Measurements from ENCODE around the gene RNLS. TPM values are rescaled to one million over a fixed set of nuclear protein-coding genes. Genes with fewer than 3 reads are reported as not detected.

RNLS gene
- total RNA-seq, 2 experiments from 2014 or later: not detected

- BruUV-seq (replicated peaks): no TSS peak
- CTCF ChIA-PET (ENCODE audit: unreplicated experiment): no interaction called here
- POLR2A ChIA-PET: no interaction called here
- TF ChIP-seq CTCF (conservative IDR thresholded peaks at IDR 0.05; ENCODE audit: low read length): no peak
- TF ChIP-seq EZH2phosphoT487 (IDR thresholded peaks at IDR 0.05; ENCODE audit: borderline replicate concordance, low read depth, low read length): no peak
- Histone ChIP-seq H3K27ac (ENCODE audit: low read depth, low read length, poor library complexity, severe bottlenecking) (no peak overlapping the region), H3K36me3 (ENCODE audit: insufficient read depth, low read length) (no peaks in the 10 kb centered on the region), H3K79me2 (ENCODE audit: insufficient read depth, low read depth, low read length) (no peaks in the 10 kb centered on the region), H3K4me2 (ENCODE audit: low read length) (no peak overlapping the region), H3K4me3 (ENCODE audit: low read depth, low read length, poor library complexity, severe bottlenecking) (no peak overlapping the region), H3K9me2 (ENCODE audit: insufficient read depth, low read length) (no peaks in the 10 kb centered on the region), H3K9me3 (ENCODE audit: low read length) (no peaks in the 10 kb centered on the region), H4K20me1 (ENCODE audit: insufficient read depth, low read length) (no peaks in the 10 kb centered on the region), H3K4me1 (ENCODE audit: insufficient read depth, low read length, poor library complexity, severe bottlenecking) (peaks cover 23% of the 10 kb centered on the region), H2AFZ (ENCODE audit: low read length) (peak overlapping the region; percentile 40; the same call in 1 of the 2 replicates)
- intact Hi-C loops (cut with micrococcal nuclease; ENCODE audit: unreplicated experiment): no loop called here
- DNase-seq (ENCODE audit: low spot score): no peak
These were observed 171.3 kb downstream of the RNLS start for GRCh38 chr10:88411772-88412349.

DNA sequence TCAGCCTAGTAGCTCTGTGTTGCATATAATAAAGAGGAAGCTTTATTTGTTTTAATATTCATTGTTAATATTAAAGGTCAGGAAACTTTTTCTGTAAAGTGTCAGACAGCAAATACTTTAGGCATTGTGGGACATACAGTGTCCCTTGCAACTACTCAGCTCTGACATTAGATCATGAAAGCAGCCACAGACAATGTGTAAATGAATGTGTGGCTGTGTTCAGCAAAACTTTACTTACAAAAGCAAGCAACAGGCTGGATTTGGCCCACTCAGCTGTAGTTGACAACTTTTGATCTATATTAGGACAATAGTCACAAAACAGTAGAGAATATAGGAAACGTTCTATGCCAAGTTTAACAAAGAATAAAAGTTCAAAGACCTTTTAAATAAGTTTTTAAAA is 173.3 kb downstream of the RNLS start:
- Histone ChIP-seq H3K9me2 (ENCODE audit: insufficient read depth, low read length) (no peaks in the 10 kb centered on the region), H3K4me2 (ENCODE audit: low read length) (no peak overlapping the region), H3K9me3 (ENCODE audit: low read length) (no peaks in the 10 kb centered on the region), H3K4me1 (ENCODE audit: insufficient read depth, low read length, poor library complexity, severe bottlenecking) (peaks cover 23% of the 10 kb centered on the region), H3K36me3 (ENCODE audit: insufficient read depth, low read length) (no peaks in the 10 kb centered on the region), H3K79me2 (ENCODE audit: insufficient read depth, low read depth, low read length) (no peaks in the 10 kb centered on the region), H2AFZ (ENCODE audit: low read length) (no peak overlapping the region), H4K20me1 (ENCODE audit: insufficient read depth, low read length) (no peaks in the 10 kb centered on the region), H3K4me3 (ENCODE audit: low read depth, low read length, poor library complexity, severe bottlenecking) (no peak overlapping the region), H3K27ac (ENCODE audit: low read depth, low read length, poor library complexity, severe bottlenecking) (no peak overlapping the region)
- BruUV-seq (replicated peaks): no TSS peak
- ChIA-PET POLR2A (interaction anchor here (0.7 to 1.1 kb wide), 2 partner anchors 20 to 116 kb away, joined by 3 read pairs; no protein-coding TSS in a partner anchor), CTCF (ENCODE audit: unreplicated experiment) (no interaction called here)
- intact Hi-C loops (cut with micrococcal nuclease; ENCODE audit: unreplicated experiment): no loop called here
- no peak for TF ChIP-seq CTCF (conservative IDR thresholded peaks at IDR 0.05; ENCODE audit: low read length)
- no peak for TF ChIP-seq EZH2phosphoT487 (IDR thresholded peaks at IDR 0.05; ENCODE audit: borderline replicate concordance, low read depth, low read length)
- no peak for DNase-seq (ENCODE audit: low spot score)

GRCh38 chr10:88409236-88409635 is 173.9 kb downstream of the RNLS start:
- no peak overlapping the region for H3K4me2 ChIP-seq (ENCODE audit: low read length)
- H3K9me3 ChIP-seq (ENCODE audit: low read length): no peaks in the 10 kb centered on the region
- H3K4me1 ChIP-seq (ENCODE audit: insufficient read depth, low read length, poor library complexity, severe bottlenecking): peaks cover 23% of the 10 kb centered on the region
- no peak for TF ChIP-seq EZH2phosphoT487 (IDR thresholded peaks at IDR 0.05; ENCODE audit: borderline replicate concordance, low read depth, low read length)
- TF ChIP-seq CTCF (conservative IDR thresholded peaks at IDR 0.05; ENCODE audit: low read length): no peak
- intact Hi-C loops (cut with micrococcal nuclease; ENCODE audit: unreplicated experiment): no loop called here
- no peaks in the 10 kb centered on the region for H4K20me1 ChIP-seq (ENCODE audit: insufficient read depth, low read length)
- H3K4me3 ChIP-seq (ENCODE audit: low read depth, low read length, poor library complexity, severe bottlenecking): no peak overlapping the region
- no peaks in the 10 kb centered on the region for H3K9me2 ChIP-seq (ENCODE audit: insufficient read depth, low read length)
- BruUV-seq (replicated peaks): no TSS peak
- H3K79me2 ChIP-seq (ENCODE audit: insufficient read depth, low read depth, low read length): no peaks in the 10 kb centered on the region
- POLR2A ChIA-PET: interaction anchor here (0.7 to 1.1 kb wide), 3 partner anchors 20 to 116 kb away, joined by 3 read pairs; no protein-coding TSS in a partner anchor
- H2AFZ ChIP-seq (ENCODE audit: low read length): no peak overlapping the region
- DNase-seq (ENCODE audit: low spot score): no peak
- CTCF ChIA-PET (ENCODE audit: unreplicated experiment): no interaction called here
- H3K27ac ChIP-seq (ENCODE audit: low read depth, low read length, poor library complexity, severe bottlenecking): no peak overlapping the region
- H3K36me3 ChIP-seq (ENCODE audit: insufficient read depth, low read length): no peaks in the 10 kb centered on the region

Measured in OCI-LY7 (cell line).